H7 (cell line): ENCODE data around the gene MICAL3. TPM values are rescaled to one million over a fixed set of nuclear protein-coding genes. Genes with fewer than 3 reads are reported as not detected.
"Not testable (repeated sequence)": the region's sequence is repeated elsewhere in the genome, so short reads cannot be mapped to it uniquely, and the experiment has no call there.

Source experiments
- DNase-seq: peaks from one replicate; pipeline ENCODE4 v3.0.0; 2012
- H3K27me3 ChIP-seq: 2 replicates; pipeline ENCODE4 v1.6.0; 2011; ENCODE audit warnings: mild to moderate bottlenecking, low read length; ENCODE audit not compliant: control insufficient read depth, insufficient read depth
- H3K36me3 ChIP-seq: replicated peaks from 2 replicates; pipeline ENCODE4 v1.5.1; 2011; ENCODE audit warnings: low read length; ENCODE audit not compliant: control insufficient read depth, insufficient read depth
- H3K4me3 ChIP-seq: 2 replicates; pipeline ENCODE4 v1.5.1; 2011; ENCODE audit warnings: low read depth, mild to moderate bottlenecking, control low read depth, low read length, moderate library complexity; ENCODE audit not compliant: insufficient read depth
- total RNA-seq: library from RNA; depleted of rRNA; stranded (reverse); fragments of >200 nt; shearing (Covaris generic); gene quantifications from 2 replicates; pipeline ENCODE4 v1.2.3, GENCODE V29; 2014

MICAL3 gene
- total RNA-seq, 1 experiment from 2014 or later: 11.8 TPM

DNA sequence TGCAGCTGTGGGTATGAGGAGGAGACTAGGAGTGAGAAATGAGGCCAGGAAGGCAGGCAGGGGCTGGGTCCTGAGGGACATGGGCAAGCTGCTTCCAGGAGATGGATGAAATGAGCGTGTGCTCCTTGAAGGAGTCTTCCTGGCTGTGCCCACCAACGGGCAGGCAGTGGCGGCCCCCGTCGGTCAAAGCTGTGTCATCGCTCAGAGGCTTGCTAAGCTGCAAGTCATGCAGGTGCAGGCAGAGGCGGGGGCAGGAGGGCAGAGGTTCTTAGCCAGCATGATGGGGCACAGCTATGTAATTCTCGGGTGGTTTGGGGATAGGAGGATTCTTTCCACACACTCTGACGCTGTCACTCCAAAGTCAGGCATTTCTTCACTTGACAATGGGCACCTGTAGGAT, 40.9 kb upstream of the MICAL3 start:
- peak; percentile 67 for DNase-seq
- H3K4me3 ChIP-seq: no peak overlapping the region
- H3K27me3 ChIP-seq: peaks cover 2% of the 10 kb centered on the region
- no peaks in the 10 kb centered on the region for H3K36me3 ChIP-seq

DNA sequence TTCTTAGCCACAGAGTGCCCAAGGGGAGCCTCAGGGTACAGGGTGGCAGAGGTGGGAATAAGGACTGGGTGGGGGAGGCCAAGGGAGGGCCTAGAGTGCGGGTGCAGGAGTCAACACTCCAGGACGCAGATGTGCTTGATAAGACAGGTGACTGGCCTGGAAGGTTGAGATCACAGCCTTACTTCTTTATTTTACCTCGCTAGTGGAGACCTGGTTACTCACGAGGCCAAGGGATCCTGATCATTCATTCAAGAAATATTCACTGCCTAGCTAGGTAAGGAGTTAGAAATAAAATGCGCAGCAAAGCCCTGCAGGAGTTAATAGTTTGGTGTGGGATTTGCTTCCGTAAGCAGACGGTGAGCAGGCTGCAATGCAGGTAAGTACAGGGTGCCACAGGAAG, 40.3 kb upstream of the MICAL3 start:
- DNase-seq: no peak
- Histone ChIP-seq H3K4me3 (no peak overlapping the region), H3K36me3 (no peaks in the 10 kb centered on the region), H3K27me3 (peaks cover 2% of the 10 kb centered on the region)

DNA sequence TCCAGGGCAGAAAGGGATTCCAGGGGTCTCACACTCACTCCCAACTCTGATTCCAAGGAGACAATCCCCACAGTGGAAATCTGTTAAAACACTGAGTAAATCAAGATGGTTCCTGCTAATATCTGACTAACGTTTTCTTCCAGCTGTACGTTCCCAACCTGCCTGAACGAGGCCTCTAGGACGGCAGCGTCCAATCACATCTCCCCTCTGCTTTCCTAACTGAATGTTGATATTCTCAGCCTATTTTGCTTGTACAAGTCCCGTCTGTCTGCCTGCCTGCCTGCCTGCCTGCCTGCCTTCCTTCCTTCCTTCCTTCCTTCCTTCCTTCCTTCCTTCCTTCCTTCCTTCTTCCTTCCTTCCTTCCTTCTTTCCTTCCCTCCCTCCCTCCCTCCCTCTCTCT, 39.4 kb upstream of the MICAL3 start:
- H3K4me3 ChIP-seq, H3K36me3 ChIP-seq: not testable (repeated sequence)

DNA sequence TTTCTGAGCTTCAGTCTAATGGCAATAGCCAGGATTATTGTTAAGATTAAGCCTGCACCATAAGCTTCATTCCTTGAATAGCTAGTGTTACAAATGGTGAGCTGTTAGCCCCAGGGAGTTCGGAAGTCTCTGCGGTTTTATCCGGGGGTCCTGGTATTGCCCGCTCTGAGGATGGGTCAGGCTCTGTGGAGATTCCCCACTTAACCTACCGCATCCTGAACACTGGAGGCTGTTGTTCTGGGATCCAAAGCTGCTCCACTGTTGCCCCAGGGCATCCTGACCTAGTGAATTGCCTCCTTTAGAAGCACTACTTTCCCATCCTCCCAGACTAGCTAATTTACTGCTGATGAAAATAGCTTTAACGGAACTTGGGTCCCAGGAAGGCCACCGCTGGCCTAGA, 38.9 kb upstream of the MICAL3 start:
- H3K27me3 ChIP-seq: peaks cover 2% of the 10 kb centered on the region
- H3K36me3 ChIP-seq: no peaks in the 10 kb centered on the region
- DNase-seq: no peak
- H3K4me3 ChIP-seq: no peak overlapping the region

More for the DNA sequence above, 39.4 kb upstream of the MICAL3 start:
- DNase-seq, H3K27me3 ChIP-seq: not testable (repeated sequence)

DNA sequence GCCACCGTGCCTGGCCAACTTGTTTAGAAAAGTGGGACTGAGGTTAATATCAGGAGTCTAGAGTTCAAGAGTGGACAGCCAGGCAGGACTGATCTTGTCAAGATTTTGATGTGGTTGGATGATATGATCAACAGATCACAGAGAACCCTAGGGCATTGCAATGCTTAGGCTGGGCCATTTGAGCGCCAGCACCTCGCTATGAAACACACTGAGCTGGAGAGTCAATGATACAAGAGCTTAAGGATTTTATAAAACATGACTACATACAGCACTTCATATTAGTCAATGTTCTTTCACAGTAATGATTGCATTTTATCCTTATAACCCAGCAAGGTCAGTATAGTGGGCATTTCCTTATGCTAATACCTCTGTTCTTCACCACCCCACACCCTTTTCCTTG, 38.1 kb upstream of the MICAL3 start:
- H3K27me3 ChIP-seq: no peaks in the 10 kb centered on the region
- no peak overlapping the region for H3K4me3 ChIP-seq
- H3K36me3 ChIP-seq: no peaks in the 10 kb centered on the region

DNA sequence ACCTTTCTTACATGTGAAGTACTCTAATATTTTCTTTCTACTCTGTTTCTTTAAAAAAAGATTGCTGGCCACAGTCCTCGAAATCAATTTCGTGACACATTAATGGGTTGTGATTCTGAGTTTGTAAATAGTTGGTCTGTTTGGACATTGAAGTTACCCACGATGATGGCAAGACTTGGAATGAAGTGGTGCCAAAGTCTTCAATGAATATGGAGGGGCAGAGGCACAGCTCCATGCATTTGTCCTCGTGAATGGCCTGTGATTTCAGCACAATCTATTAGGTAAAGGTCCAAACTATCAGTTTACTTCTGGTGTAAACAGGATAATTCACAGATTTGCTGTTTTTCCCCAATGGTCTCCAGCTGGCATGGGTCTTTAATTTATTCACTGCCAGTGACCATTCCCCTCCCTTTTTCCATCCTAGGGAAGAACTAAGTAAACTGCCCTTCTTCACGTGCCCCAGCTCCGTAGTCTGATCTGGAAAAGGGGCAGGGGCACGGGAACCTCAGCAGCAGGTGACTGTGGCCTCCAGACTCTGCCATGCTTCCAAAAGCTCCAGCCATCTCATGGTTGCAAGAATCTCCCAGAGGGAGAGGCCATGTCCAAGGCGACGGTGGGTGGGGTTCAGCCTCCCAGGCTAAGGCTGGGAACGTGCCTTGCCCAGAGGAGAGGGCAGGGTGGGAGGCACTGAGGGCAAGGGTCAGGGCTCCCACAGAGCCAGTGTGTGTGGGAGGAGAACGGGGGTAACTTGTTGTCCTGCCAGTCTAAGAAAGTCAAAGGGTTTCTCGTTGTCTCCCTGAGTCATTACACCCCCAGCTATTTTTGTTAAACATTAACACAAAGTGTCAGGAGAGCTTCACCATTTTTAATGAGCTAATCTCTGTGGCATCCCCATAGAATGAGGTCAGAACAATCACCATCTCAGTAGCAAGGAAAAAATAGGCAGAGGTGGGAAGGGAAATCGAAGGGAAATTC, 36.6 kb upstream of the MICAL3 start:
- Histone ChIP-seq H3K36me3 (no peaks in the 10 kb centered on the region), H3K27me3 (no peaks in the 10 kb centered on the region), H3K4me3 (no peak overlapping the region)
- DNase-seq: no peak

More for the DNA sequence above, 38.1 kb upstream of the MICAL3 start:
- no peak for DNase-seq

DNA sequence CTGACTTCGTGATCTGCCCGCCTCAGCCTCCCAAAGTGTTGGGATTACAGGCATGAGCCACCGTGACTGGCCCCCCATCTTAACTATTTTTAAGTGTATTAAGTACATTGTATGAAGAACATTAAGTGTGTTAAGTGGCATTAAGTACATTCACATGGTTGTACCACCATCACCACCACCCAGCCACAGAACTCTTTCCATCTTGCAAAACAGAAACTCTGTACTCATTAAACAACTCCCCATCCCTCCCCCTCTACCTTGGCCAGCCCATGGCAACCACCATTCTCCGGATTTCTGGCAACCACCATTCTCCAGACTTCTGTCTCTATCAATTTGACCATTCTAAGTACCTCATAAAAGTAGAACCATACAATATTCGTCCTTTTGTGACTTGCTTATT, 35.6 kb upstream of the MICAL3 start:
- H3K27me3 ChIP-seq: no peaks in the 10 kb centered on the region
- H3K36me3 ChIP-seq: no peaks in the 10 kb centered on the region

DNA sequence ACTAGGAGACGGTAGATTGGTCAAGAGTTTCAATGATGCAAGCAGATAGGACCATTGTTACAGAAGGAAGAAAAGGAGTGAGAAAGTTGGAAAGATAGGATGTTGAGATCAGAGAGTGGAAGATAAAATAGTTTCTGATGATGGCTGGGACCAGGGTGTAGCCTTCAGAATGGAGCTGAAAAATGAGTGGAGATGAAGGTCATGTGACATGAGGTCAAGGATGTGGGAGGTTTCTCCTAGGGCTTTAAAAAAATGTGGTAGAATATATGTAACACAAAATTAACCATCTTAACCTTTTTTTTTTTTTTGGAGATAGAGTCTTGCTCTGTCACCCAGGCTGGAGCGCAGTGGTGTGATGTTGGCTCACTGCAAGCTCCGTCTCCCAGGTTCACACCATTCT, 35.1 kb upstream of the MICAL3 start:
- no peaks in the 10 kb centered on the region for H3K36me3 ChIP-seq
- DNase-seq: no peak
- H3K4me3 ChIP-seq: no peak overlapping the region
- no peaks in the 10 kb centered on the region for H3K27me3 ChIP-seq

More for the DNA sequence above, 35.6 kb upstream of the MICAL3 start:
- no peak for DNase-seq
- no peak overlapping the region for H3K4me3 ChIP-seq

DNA sequence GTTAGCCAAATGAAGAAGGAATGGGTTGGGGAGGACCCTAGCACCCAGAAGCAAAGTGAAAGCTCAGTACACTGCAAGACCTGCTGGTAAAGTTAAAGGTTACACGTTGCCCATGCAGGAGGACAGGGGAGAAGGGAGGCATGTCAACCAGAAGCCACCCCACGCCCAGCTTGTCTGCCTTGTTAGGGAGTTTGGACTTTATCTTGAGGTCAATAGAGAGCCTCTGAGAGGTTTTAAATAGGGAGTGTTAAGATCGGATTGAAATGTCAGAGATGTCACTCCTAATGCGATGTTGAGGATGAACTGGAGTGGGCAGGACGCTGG, 34.7 kb upstream of the MICAL3 start:
- H3K27me3 ChIP-seq: no peaks in the 10 kb centered on the region
- no peak for DNase-seq

DNA sequence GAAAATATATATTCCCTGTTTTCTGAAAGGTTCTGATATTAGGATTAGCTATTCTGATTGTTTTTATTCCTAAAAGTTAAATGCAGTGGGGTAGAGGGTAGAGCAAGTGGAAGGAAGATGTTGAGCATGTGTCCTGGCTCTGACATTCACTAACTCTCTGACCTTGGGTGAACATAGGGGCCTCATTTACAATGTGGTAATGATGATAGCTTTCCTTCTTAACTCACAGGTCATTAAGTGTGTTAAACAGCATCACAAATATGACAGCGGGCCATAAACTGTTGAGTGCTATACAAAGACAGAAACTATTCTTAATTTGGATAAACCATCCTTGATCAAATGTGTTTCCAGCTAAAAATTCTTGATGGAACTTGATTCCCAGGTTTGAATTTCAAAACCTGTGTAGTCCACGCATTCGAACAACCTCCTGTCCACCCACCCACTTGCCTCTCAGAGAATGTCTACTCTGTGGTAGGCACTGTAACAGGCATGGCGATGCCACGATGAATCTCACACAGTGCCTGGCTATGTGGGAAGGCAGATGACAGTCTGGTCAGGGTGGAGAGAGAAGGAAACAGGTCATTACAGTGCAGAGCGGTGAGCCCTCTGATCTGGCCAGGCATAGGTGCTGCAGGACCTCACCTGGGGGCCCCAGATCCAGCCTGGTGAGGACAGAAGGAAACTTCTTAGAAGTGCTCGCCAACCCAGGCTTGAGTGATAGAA, 34.2 kb upstream of the MICAL3 start:
- DNase-seq: no peak
- Histone ChIP-seq H3K4me3 (no peak overlapping the region), H3K36me3 (no peaks in the 10 kb centered on the region), H3K27me3 (no peaks in the 10 kb centered on the region)

More for the DNA sequence above, 34.7 kb upstream of the MICAL3 start:
- no peaks in the 10 kb centered on the region for H3K36me3 ChIP-seq
- H3K4me3 ChIP-seq: no peak overlapping the region

DNA sequence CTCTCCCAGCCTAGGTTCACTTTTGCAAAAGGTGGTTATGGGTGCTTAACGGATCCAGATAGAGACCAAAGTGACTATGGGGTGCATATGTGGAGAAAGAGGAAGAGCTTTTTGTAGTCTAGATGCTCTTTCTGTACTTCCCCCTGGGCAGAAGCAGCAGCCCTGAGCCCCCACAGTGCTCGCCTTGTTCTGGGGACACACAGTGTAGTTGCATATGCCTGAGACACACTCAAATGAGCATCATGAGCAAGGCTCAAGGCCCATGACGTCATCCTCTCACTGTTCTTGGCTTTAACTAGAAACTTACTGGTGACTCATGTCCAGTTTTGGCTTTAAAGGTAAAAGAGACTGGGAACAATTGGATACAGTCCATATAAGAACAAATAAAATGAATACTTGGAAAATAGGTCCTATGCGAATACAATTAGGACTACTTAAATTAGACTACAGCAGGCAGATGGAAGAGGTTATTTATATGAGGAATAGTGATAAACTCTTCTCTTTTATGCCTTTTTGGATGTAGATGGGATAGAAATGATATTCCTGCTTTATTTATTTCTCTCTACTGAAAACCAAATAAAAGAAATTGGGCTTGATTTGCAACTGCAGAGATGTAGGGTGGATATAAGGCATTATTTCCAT, 33.3 kb upstream of the MICAL3 start:
- H3K4me3 ChIP-seq: no peak overlapping the region
- DNase-seq: no peak
- no peaks in the 10 kb centered on the region for H3K36me3 ChIP-seq
- no peaks in the 10 kb centered on the region for H3K27me3 ChIP-seq

DNA sequence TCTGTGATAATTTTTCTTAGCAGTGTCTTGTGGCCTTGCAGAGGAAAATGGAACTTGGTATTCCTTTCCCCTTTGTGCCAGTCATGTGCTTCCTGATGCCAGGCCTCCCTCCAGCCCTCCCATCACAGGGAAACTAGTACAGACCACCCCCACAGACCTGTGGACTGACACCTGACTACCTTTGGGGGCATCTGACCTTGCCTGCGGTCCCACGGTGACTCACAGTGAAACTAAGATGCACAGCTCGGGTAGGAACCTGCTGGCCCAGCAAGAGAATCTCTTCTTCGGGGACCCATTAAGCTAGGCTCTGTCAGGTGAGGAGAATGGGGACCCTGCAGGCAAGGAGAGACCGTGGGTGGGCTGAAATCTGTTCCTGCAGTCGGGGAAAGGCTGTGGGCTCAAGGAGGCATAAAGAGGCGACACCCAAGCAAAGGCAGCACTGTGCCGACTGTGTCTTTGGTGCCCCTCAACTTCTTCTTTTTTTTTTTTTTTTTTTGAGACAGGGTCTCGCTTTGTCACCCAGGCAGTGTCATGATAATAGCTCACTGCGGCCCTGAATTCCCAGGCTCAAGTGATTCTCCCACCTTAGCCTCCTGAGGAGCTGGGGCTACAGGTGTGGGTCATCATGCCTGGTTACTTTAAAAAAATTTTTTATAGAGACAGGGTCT, 32.6 kb upstream of the MICAL3 start:
- Histone ChIP-seq H3K27me3 (no peaks in the 10 kb centered on the region), H3K4me3 (no peak overlapping the region), H3K36me3 (no peaks in the 10 kb centered on the region)
- no peak for DNase-seq

DNA sequence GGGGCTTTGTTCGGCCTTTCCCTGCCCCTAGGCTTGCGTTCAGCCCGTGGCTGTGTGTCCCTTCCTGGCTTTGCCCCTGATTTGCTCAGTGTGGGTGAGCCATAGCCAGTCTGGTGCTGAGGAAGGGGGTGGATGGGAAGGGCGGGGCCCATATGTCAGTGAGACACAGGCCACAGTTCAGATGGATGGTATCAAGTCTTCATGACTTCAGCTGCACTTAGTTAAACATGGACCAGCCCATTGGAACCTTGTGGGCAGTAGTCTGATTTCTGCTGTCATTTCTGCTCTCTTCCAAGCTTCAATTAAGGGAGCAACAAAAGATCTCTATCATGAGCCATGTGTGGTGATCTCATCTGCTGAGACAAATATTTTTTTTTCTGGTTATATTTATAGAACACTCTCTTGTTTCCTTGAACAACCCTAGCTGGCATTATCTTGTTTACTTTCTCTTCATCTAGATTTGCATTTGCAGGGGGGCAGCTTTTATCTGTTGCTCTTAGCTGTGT, 31.9 kb upstream of the MICAL3 start:
- H3K27me3 ChIP-seq: no peaks in the 10 kb centered on the region
- no peak overlapping the region for H3K4me3 ChIP-seq
- DNase-seq: no peak
- H3K36me3 ChIP-seq: no peaks in the 10 kb centered on the region

DNA sequence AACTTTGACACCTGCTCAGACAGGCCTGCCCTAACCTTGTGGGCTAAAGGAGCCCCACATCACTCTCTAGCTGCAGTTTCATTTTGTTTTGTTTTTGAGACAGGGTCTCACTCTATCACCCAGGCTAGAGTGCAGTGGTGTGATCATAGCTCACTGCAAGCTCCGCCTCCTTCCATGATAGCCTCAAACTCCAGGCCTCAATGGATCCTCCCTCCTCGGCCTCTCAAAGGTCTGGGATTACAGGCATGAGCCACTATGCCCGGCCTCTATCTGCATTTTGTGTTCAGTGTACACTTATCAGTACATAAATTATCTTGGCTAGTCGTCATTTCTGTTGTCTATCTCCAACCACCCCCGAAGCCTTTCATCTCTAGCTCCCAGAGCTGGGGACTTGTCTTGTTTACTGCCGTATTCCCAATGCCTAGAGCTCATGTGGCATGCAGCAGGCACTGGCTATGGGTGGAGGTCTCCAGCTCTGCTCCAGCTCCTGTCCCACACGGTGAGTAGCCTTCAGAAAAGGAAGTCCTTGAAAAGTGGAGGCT, 31.3 kb upstream of the MICAL3 start:
- H3K27me3 ChIP-seq: no peaks in the 10 kb centered on the region
- no peak overlapping the region for H3K4me3 ChIP-seq
- H3K36me3 ChIP-seq: no peaks in the 10 kb centered on the region
- no peak for DNase-seq
